Heart right ventricle (tissue), 16 donors: ENCODE data around the gene SLC39A11. TPM values are rescaled to one million over a fixed set of nuclear protein-coding genes. Genes with fewer than 3 reads are reported as not detected.
"Not testable (repeated sequence)": the region's sequence is repeated elsewhere in the genome, so short reads cannot be mapped to it uniquely, and the experiment has no call there.

Source experiments
- ATAC-seq, 8 donors: fragments of 200-7000 bp; cut with Tn5 transposase; one replicate each; pipeline ENCODE4 v1.9.1; 2020; ENCODE audit warnings: mild to moderate bottlenecking in 8 of 8, moderate library complexity in 8 of 8, moderate number of reproducible peaks in 1 of 8
- DNase-seq, 2 donors: peaks; one replicate each; pipeline ENCODE4 v3.0.0-alpha.2; 2020
- H3K27ac ChIP-seq, 10 donors: fragments of 200-600 bp; sonication (generic) in 2 of 10; one replicate each; pipeline versions ENCODE4 v1.5.0 to v1.8.0; 2020 to 2022; ENCODE audit warnings: mild to moderate bottlenecking in 3 of 10
- H3K27me3 ChIP-seq, 7 donors: fragments of 200-600 bp; one replicate each; pipeline ENCODE4 v1.8.0; 2021 to 2022; ENCODE audit warnings: mild to moderate bottlenecking in 2 of 7
- H3K36me3 ChIP-seq, 9 donors: fragments of 200-600 bp; sonication (generic) in 1 of 9; one replicate each; pipeline versions ENCODE4 v1.5.0 to v1.8.0; 2020 to 2022; ENCODE audit warnings: mild to moderate bottlenecking in 2 of 9
- H3K4me1 ChIP-seq, 9 donors: fragments of 200-600 bp; sonication (generic) in 1 of 9; one replicate each; pipeline versions ENCODE4 v1.5.0 to v1.8.0; 2020 to 2022; ENCODE audit warnings: mild to moderate bottlenecking in 4 of 9
- H3K4me3 ChIP-seq, 10 donors: fragments of 200-600 bp; sonication (generic) in 2 of 10; one replicate each; pipeline versions ENCODE4 v1.5.0 to v1.8.0; 2020 to 2022; ENCODE audit warnings: mild to moderate bottlenecking in 7 of 10, moderate library complexity in 2 of 10
- H3K9me3 ChIP-seq, 11 donors: fragments of 200-600 bp in 10 of 11; sonication (generic) in 2 of 11; one replicate each; pipeline versions ENCODE4 v1.5.0 to v1.8.0; 2013 to 2022; ENCODE audit warnings: mild to moderate bottlenecking in 2 of 11, control low read depth in 1 of 11, moderate library complexity in 1 of 11
- WGBS, 2 donors: extraction: QIAGEN DNeasy Blood & Tissue Kit; methylation state at CpG; one replicate each; pipeline ENCODE4 v1.1.7; 2013; ENCODE audit warnings: inconsistent platforms in 1 of 2; 5-methylcytosine and 5-hydroxymethylcytosine counted together
- intact Hi-C, 10 donors: fragments of 100-400 bp; cut with DNase I; formaldehyde crosslinking; loops; one replicate each; pipeline versions ENCODE4 v1.11.1 to v1.14.2; 2022
- polyA plus RNA-seq, 2 donors: library from polyadenylated mRNA; stranded (reverse); fragments of 200-250 nt; gene quantifications; one replicate each; pipeline ENCODE4 v1.2.3, GENCODE V29; 2013
- total RNA-seq, 10 donors: library from RNA; stranded (reverse); fragmentation: NEBNext Ultra II Directional in 3 of 10; extraction: Animal tissue kit (Norgen Biotek cat#: 25700) in 3 of 10; gene quantifications; one replicate each; pipeline versions ENCODE4 v1.2.1 to v1.2.4, GENCODE V29; 2021 to 2023
- TF ChIP-seq, protein P1 (sequence below), 9 donors: fragments of 200-600 bp; sonication (generic) in 2 of 9; IDR thresholded peaks; one replicate each; pipeline versions ENCODE4 v1.5.0 to v1.8.0; 2021 to 2022; ENCODE audit warnings: antibody characterized with exemption in 9 of 9, mild to moderate bottlenecking in 5 of 9, moderate library complexity in 1 of 9
- donor health status: Arrhythmogenic right ventricular cardiomyopathy.
- donor health status: ischemic (EF 13 %, LVEDD 7.1; RV severe dilation, severe dysfunction).
- donor health status: healthy with polysubstance abuse.
- donor health status: DM: no; HTN: yes; CAD: no.
- donor health status: DM: no; HTN: no; CAD: no.
- donor health status: ischemic (EF 25% LVEDD 6.9; RV normal size, moderate dysfunction).
- donor health status: ischemic (EF 25% LVEDD 5.7; RV mildly dilated, moderate dysfunction).
- donor health status: healthy.
- donor health status: DM: yes; HTN: yes; CAD: no.
- donor health status: Ischemic cardiomyopathy.
- donor health status: ischemic (EF 35%, LVEDD 5.7; RV mildly dilated, moderate dysfunction).
- donor health status: nonischemic (EF 11% LVEDD 7.7; RV severe dilation, severe dysfunction).
- donor health status: DM: yes; HTN: yes; CAD: no.
- donor health status: PGD.
- donor health status: ischemic (EF 29% LVEDD 5.4; RV normal size, mild dysfunction).
- donor health status: nonischemic (EF 23%, LVEDD 6.1; RV moderate dilation, normal function).

SLC39A11 gene
- total and polyA plus RNA-seq, 12 donors = 2.4 to 11.3 (median 6.4) TPM

DNA sequence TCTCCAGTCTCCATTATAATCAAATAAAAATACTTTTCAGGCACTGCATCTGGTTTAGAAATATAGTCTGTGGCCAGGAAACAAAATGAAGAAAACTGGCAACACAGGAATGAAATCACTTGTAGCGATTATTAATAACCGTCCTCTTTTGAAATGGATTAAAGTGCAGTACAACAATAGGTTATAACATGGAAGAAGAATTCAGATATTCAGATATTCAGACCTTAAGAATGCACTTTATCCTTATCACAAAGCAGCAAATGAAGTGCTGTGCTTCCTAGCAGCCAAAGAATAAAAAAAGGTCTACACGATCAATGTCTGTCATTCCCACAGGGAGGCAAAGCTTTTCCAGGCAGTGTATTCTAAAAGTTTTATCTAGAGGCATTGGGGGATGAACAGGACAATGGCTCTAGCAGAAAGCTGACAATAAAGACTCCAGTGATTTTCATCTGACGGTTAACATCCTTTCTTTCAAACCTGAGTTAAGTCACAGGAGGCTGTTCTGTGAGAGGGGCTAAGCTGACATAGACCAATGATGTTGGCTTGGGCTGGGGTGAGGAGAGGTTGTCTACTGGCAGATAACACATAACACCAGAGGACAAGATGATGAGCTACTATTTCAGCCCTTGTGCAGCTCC is 259.2 kb downstream of the SLC39A11 start:
- ATAC-seq = no peak
- intact Hi-C loops = no loop called here
- Histone ChIP-seq H3K27ac (no peak overlapping the region), H3K9me3 (no peaks in the 10 kb centered on the region), H3K4me1 (no peaks in the 10 kb centered on the region), H3K4me3 (no peak overlapping the region), H3K36me3 (peaks cover 0 to 21% (median 0%) of the 10 kb centered on the region in 9 donors), H3K27me3 (no peaks in the 10 kb centered on the region)
- no peak for DNase-seq
- TF ChIP-seq, protein P1, sequence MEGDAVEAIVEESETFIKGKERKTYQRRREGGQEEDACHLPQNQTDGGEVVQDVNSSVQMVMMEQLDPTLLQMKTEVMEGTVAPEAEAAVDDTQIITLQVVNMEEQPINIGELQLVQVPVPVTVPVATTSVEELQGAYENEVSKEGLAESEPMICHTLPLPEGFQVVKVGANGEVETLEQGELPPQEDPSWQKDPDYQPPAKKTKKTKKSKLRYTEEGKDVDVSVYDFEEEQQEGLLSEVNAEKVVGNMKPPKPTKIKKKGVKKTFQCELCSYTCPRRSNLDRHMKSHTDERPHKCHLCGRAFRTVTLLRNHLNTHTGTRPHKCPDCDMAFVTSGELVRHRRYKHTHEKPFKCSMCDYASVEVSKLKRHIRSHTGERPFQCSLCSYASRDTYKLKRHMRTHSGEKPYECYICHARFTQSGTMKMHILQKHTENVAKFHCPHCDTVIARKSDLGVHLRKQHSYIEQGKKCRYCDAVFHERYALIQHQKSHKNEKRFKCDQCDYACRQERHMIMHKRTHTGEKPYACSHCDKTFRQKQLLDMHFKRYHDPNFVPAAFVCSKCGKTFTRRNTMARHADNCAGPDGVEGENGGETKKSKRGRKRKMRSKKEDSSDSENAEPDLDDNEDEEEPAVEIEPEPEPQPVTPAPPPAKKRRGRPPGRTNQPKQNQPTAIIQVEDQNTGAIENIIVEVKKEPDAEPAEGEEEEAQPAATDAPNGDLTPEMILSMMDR (IDR thresholded peaks at IDR 0.05) = no peak
- 82% methylated on average over 4 of the region's 4 CpGs for WGBS, 2 donors

DNA sequence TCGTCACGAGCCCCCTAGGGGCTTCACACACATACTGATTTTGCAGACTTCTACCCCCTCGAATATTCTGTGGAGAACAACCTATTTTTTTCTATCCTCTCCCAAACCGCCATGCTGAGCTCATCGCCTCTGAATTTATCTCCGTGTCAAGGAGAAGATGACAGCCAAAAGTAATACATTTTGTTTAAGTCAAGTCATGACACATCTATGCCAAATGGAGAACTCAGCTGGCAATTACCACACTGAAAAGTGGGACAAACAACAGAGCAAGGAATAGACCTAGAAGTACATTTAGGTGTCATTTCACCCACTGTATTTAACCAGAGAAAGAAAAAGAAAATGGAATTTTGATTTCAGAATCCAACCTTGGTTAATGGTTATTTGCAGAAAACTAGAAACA is 260.2 kb downstream of the SLC39A11 start:
- 81 to 82% methylated on average over 6 of the region's 6 CpGs for WGBS, 2 donors
- no peak overlapping the region for H3K27ac ChIP-seq
- no peak overlapping the region for H3K4me3 ChIP-seq
- peaks cover 0 to 27% (median 0%) of the 10 kb centered on the region in 9 donors for H3K36me3 ChIP-seq
- TF ChIP-seq, protein P1 (IDR thresholded peaks at IDR 0.05) = no peak
- intact Hi-C loops = no loop called here
- ATAC-seq (no peak), DNase-seq (no peak)
- no peaks in the 10 kb centered on the region for H3K27me3 ChIP-seq
- H3K4me1 ChIP-seq = no peaks in the 10 kb centered on the region
- no peaks in the 10 kb centered on the region for H3K9me3 ChIP-seq

DNA sequence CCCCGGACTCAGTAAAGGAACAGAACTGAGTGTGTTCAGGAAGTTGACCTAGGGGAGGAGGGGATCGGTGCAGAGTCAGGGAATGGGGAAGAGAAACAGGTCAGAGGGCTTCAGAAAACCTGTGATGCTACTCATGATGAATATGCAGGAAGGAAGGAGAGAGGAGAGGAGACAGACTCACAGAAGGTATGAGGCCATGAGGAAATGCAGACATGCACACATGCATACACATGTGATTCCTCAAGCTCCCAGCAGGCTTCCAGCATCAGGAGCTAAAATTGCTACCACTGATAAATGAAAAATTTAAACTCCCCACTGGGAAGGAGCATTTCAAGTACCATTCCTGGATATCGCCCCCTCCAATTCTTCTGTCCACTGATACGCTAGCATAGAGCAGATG is 262.6 kb downstream of the SLC39A11 start:
- intact Hi-C loops = no loop called here
- H3K27me3 ChIP-seq = no peaks in the 10 kb centered on the region
- no peaks in the 10 kb centered on the region for H3K4me1 ChIP-seq
- H3K4me3 ChIP-seq = no peak overlapping the region
- no peak for DNase-seq
- H3K27ac ChIP-seq = no peak overlapping the region
- peaks cover 0 to 13% (median 0%) of the 10 kb centered on the region in 9 donors for H3K36me3 ChIP-seq
- TF ChIP-seq, protein P1 (IDR thresholded peaks at IDR 0.05) = no peak
- peaks cover 0 to 22% (median 7%) of the 10 kb centered on the region in 11 donors for H3K9me3 ChIP-seq
- 78% methylated on average over 4 of the region's 4 CpGs for WGBS, 2 donors
- ATAC-seq = no peak

DNA sequence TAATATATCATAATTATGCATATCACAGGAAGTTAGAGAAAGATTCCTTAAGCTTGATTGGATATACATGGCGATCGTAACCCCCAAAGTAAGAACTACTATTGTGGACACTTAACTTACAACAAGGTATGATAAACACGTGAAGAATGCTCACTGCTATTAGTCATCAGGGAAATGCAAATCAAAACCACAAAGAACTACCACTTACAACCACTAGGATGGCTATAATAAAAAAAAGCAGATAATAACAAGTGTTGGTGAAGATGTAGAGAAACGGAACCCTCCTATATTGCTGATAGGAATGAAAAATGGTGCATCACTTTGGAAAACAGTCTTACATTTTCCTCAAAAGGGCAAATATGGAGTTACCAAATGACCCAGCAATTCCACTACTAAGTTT is 265.9 kb downstream of the SLC39A11 start:
- Histone ChIP-seq H3K9me3 (peaks cover 0 to 30% (median 12%) of the 10 kb centered on the region in 11 donors), H3K27ac (no peak overlapping the region), H3K4me3 (no peak overlapping the region), H3K27me3 (no peaks in the 10 kb centered on the region), H3K4me1 (no peaks in the 10 kb centered on the region), H3K36me3 (peaks cover 0 to 24% (median 0%) of the 10 kb centered on the region in 9 donors)
- WGBS, 2 donors = 93 to 95% methylated on average over 4 of the region's 4 CpGs
- TF ChIP-seq, protein P1 (IDR thresholded peaks at IDR 0.05) = no peak
- intact Hi-C loops = no loop called here
- ATAC-seq (no peak), DNase-seq (no peak)

DNA sequence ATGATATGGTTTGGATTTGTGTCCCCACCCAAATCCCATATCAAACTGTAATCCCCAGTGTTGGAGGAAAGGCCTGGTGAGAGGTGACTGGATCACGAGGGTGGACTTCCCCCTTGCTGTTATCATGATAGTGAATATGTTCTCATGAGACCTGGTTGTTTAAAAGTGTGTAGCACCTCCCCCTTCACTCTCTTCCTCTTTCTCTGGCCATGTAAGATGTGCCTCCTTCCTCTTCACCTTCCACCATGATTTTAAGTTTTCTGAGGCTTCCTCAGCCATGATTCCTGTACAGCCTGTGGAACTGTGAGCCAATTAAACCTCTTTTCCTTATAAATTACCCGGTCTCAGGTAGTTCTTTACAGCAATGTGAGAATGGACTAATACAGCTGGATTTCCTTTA is 266.4 kb downstream of the SLC39A11 start:
- Histone ChIP-seq H3K36me3 (peaks cover 0 to 24% (median 0%) of the 10 kb centered on the region in 9 donors), H3K9me3 (peaks cover 0 to 30% (median 12%) of the 10 kb centered on the region in 11 donors)
- H3K4me1 ChIP-seq, H3K27me3 ChIP-seq, H3K4me3 ChIP-seq, DNase-seq, ATAC-seq, H3K27ac ChIP-seq, intact Hi-C loops: not testable (repeated sequence)
- 87 to 95% methylated on average over 2 of the region's 2 CpGs for WGBS, 2 donors
